Breast epithelium (tissue), 3 donors: ENCODE data around the gene PRDM16.

Experiments
- CTCF ChIP-seq, 3 donors: fragments of 450-650 bp; IDR thresholded peaks; one replicate each; pipeline ENCODE4 v1.5.1; 2016 to 2017; ENCODE audit warnings: antibody characterized with exemption in 3 of 3, mild to moderate bottlenecking in 3 of 3, moderate library complexity in 3 of 3
- POLR2A ChIP-seq: fragments of 450-650 bp; IDR thresholded peaks from one replicate; pipeline ENCODE4 v1.6.1; 2016; ENCODE audit warnings: antibody characterized with exemption, mild to moderate bottlenecking, moderate library complexity
- POLR2AphosphoS5 ChIP-seq, 3 donors: sonication (generic); formaldehyde crosslinking; IDR thresholded peaks; one replicate each; pipeline ENCODE4 v1.6.1; 2017; ENCODE audit warnings: antibody characterized with exemption in 3 of 3

DNA sequence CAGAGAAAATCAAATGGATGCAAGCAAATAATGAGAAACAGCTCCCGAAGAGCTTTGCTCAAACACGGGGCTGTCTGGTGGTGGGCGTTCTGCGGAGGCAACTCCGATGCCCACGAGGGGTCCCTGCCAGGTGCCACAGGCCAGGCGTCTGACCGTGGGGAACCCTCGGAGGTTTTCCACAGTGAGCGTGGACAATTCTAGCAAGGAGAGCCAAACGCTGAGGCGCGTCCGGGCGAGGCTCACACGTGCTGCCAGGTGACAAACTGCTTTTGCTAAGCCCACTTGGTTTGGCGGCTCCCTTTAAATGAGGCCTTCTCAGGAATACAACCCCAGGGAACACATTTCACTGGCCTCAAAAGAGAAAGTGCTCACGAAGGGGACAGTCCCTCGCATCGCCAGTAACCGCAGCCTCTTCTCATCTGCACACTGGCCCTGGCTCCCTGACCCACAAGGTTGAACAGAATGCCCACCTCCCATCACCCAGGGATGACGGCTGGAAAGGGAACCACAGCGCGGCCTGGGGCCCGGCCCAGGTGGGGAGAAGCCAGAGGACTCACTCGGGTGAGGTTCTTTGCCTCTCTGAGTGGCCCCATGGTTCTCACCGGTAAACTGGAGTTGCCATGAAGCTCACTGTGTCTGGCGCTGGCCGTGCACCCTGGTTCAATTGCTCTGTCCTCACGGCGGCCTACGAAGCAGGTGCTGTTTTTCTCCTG is 97.4 kb downstream of the PRDM16 start:
- TF ChIP-seq CTCF (IDR thresholded peaks at IDR 0.05) (no peak), POLR2A (no peak), POLR2AphosphoS5 (IDR thresholded peaks at IDR 0.05) (no peak)
